CD8-positive, alpha-beta memory T cell (primary cell): ENCODE results near the gene SGK1. TPM values are rescaled to one million over a fixed set of nuclear protein-coding genes. Genes with fewer than 3 reads are reported as not detected.
A peak's percentile ranks its signal among the peaks of the same experiment; 100 is the strongest.
"Not testable (repeated sequence)": the region's sequence is repeated elsewhere in the genome, so short reads cannot be mapped to it uniquely, and the experiment has no call there.

ENCODE experiments used
- CTCF ChIA-PET: fragments of 350-600 bp; sonication (Branson Sonifier 250); formaldehyde crosslinking; loops from one replicate; lab custom pipeline; 2021; ENCODE audit warnings: antibody characterized with exemption; lab: Charles Lee
- POLR2A ChIA-PET: fragments of 350-600 bp; sonication (Branson Sonifier 250); formaldehyde crosslinking; loops from one replicate; lab custom pipeline; 2021; ENCODE audit warnings: antibody characterized with exemption; lab: Charles Lee
- DNase-seq, 5 donors: peaks; one replicate each; pipeline versions ENCODE4 v3.0.0 to v3.0.0-alpha.2; 2020 to 2022; ENCODE audit warnings: mixed read lengths in 1 of 5
- H3K27ac ChIP-seq: one replicate; pipeline ENCODE4 v1.7.0; 2013; ENCODE audit warnings: low read depth, mild to moderate bottlenecking, low read length, moderate library complexity
- H3K27me3 ChIP-seq: 2 replicates; pipeline ENCODE4 v1.7.0; 2013; ENCODE audit warnings: low read length, mild to moderate bottlenecking; ENCODE audit not compliant: insufficient read depth, poor library complexity, severe bottlenecking
- H3K36me3 ChIP-seq: 2 replicates; pipeline ENCODE4 v1.7.0; 2013; ENCODE audit warnings: mild to moderate bottlenecking, low read length, moderate library complexity; ENCODE audit not compliant: insufficient read depth
- H3K4me1 ChIP-seq: 2 replicates; pipeline ENCODE4 v1.7.0; 2013; ENCODE audit warnings: mild to moderate bottlenecking, low read length, moderate library complexity; ENCODE audit not compliant: insufficient read depth
- H3K4me3 ChIP-seq: 2 replicates; pipeline ENCODE4 v1.7.0; 2013; ENCODE audit warnings: mild to moderate bottlenecking, low read length
- H3K9me3 ChIP-seq: 2 replicates; pipeline ENCODE4 v1.7.0; 2013; ENCODE audit warnings: mild to moderate bottlenecking, low read length
- H3K27ac Mint-ChIP-seq, 8 donors: one replicate each; pipeline ENCODE4 v1.8.0; 2020 to 2021; ENCODE audit warnings: mixed read lengths in 8 of 8, mild to moderate bottlenecking in 6 of 8, inconsistent platforms in 3 of 8, moderate library complexity in 3 of 8
- H3K27me3 Mint-ChIP-seq, 2 donors: one replicate each; pipeline ENCODE4 v1.8.0; 2020 to 2021; ENCODE audit warnings: mixed read lengths in 2 of 2, mild to moderate bottlenecking in 1 of 2, moderate library complexity in 1 of 2
- H3K36me3 Mint-ChIP-seq, 3 donors: one replicate each; pipeline ENCODE4 v1.8.0; 2020 to 2021; ENCODE audit warnings: mixed read lengths in 3 of 3, inconsistent platforms in 1 of 3, mild to moderate bottlenecking in 1 of 3
- H3K4me1 Mint-ChIP-seq, 3 donors: one replicate each; pipeline ENCODE4 v1.8.0; 2020 to 2021; ENCODE audit warnings: mixed read lengths in 3 of 3, inconsistent platforms in 1 of 3, mild to moderate bottlenecking in 1 of 3
- H3K4me3 Mint-ChIP-seq, 7 donors: one replicate each; pipeline ENCODE4 v1.8.0; 2020 to 2021; ENCODE audit warnings: mixed read lengths in 7 of 7, mild to moderate bottlenecking in 6 of 7, moderate library complexity in 4 of 7, inconsistent platforms in 2 of 7
- H3K9me3 Mint-ChIP-seq, 5 donors: one replicate each; pipeline ENCODE4 v1.8.0; 2020 to 2022; ENCODE audit warnings: mixed read lengths in 5 of 5, mild to moderate bottlenecking in 3 of 5, moderate library complexity in 2 of 5, inconsistent platforms in 1 of 5
- polyA plus RNA-seq: library from polyadenylated mRNA; unstranded; fragments of 300-500 nt; fragmentation: Illumina TruSeq; gene quantifications from one replicate; pipeline ENCODE4 v1.2.3, GENCODE V29; 2021
- total RNA-seq, 2 experiments: library from RNA; stranded (reverse); gene quantifications; one replicate each; pipeline ENCODE4 v1.2.3, GENCODE V29; 2021

The SGK1 gene
- total and polyA plus RNA-seq, 3 experiments from 2014 or later, result 3.8 to 36.7 (median 36.5) TPM

DNA sequence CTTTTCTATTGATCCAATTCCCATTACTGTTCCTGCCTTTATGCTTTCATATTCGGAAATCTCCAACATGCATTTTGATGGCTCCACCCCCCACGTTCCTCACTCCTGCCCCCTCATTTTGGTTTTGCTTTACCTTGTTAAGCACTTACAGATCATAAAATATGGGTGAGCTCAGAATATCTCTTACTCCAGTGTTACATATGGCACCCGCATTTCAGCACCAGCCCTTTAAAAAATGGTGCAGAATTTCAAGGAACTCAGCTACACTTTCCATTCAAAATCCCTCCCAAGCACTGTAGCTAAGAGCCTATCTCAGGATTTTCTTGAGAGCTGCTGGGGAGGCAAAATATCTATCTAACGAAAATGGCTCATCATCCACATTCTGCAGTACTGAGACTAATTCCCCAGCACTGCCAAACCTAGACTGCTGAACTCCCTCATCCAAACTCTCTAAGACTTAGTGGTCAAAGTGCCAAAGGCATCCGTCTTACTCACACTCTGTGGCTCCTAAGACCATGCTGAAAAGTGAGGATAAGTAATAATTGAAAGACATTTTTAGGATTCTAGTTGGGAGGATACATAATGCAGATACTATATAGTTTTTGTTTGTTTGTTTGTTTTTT is 7.8 kb downstream of the SGK1 start:
- no peak for DNase-seq
- H3K9me3 ChIP-seq, result no peaks in the 10 kb centered on the region
- CTCF ChIA-PET, result interaction anchor here (1.0 kb wide), 1 partner anchor 129 kb away, joined by 3 read pairs; no protein-coding TSS in a partner anchor
- no peak overlapping the region for H3K4me3 Mint-ChIP-seq
- POLR2A ChIA-PET, result no interaction called here
- no peaks in the 10 kb centered on the region for H3K9me3 Mint-ChIP-seq
- no peaks in the 10 kb centered on the region for H3K27me3 ChIP-seq
- peaks cover 0 to 8% (median 3%) of the 10 kb centered on the region in 3 donors for H3K4me1 Mint-ChIP-seq
- H3K4me3 ChIP-seq, result no peak overlapping the region
- H3K36me3 Mint-ChIP-seq, result no peaks in the 10 kb centered on the region
- no peaks in the 10 kb centered on the region for H3K4me1 ChIP-seq
- no peaks in the 10 kb centered on the region for H3K36me3 ChIP-seq
- no peak overlapping the region for H3K27ac ChIP-seq
- H3K27me3 Mint-ChIP-seq, result peaks cover 2 to 10% of the 10 kb centered on the region in 2 donors
- H3K27ac Mint-ChIP-seq, result no peak overlapping the region

DNA sequence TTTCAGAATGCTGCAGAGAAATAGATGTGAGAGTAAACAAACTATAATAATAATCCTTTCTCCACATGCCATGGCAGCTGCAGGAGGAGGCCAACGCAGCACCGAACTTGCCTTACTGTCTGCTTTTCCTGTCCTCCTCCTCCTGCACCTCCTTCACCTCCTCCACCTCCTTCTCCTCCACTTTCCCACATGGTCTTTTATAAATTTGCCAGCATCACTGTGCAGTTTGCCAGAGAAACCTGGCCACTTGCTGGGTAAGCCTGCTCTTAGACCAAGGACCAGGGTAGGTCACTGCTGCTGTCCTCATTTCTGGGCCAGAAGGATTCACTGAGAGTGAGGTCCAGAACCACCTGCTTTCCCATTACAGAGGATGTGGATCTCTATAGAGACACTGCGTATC is 8.7 kb downstream of the SGK1 start:
- H3K27ac Mint-ChIP-seq, result peak overlapping the region in 1 of 8 donors; percentile 63

DNA sequence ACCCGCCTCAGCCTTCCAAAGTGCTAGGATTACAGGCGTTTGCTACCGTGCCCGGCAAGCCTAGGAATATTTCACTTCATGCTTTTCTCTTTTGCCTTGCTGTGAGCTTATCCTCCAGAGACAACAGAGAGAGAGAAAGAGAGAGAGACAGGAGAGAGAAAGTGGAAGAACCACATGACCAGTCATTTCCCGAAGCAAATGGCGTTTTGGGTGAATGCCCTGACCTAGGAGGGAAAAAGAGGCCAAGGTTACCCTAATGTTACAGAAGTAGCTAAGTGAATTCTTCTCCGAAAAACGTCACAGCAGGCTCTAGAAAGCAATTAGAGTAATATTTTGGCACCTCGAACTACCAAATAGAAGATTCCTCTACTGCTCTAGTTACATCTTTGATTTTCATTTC is 9.1 kb downstream of the SGK1 start:
- H3K4me3 Mint-ChIP-seq, result no peak overlapping the region
- POLR2A ChIA-PET, result no interaction called here
- H3K4me3 ChIP-seq, result no peak overlapping the region
- no peaks in the 10 kb centered on the region for H3K36me3 ChIP-seq
- H3K27me3 Mint-ChIP-seq, result peaks cover 2 to 10% of the 10 kb centered on the region in 2 donors
- H3K27ac Mint-ChIP-seq, result no peak overlapping the region
- no peaks in the 10 kb centered on the region for H3K27me3 ChIP-seq
- H3K36me3 Mint-ChIP-seq, result no peaks in the 10 kb centered on the region
- H3K9me3 ChIP-seq, result no peaks in the 10 kb centered on the region
- peaks cover 0 to 8% (median 3%) of the 10 kb centered on the region in 3 donors for H3K4me1 Mint-ChIP-seq
- H3K9me3 Mint-ChIP-seq, result no peaks in the 10 kb centered on the region
- no peaks in the 10 kb centered on the region for H3K4me1 ChIP-seq
- CTCF ChIA-PET, result no interaction called here
- no peak overlapping the region for H3K27ac ChIP-seq
- no peak for DNase-seq

More for the DNA sequence above, 8.7 kb downstream of the SGK1 start:
- Histone ChIP-seq H3K4me1 (no peaks in the 10 kb centered on the region), H3K9me3 (no peaks in the 10 kb centered on the region), H3K27me3 (no peaks in the 10 kb centered on the region), H3K36me3 (no peaks in the 10 kb centered on the region), H3K4me3 (no peak overlapping the region), H3K27ac (no peak overlapping the region)
- ChIA-PET CTCF (interaction anchor here (1.0 kb wide), 1 partner anchor 130 kb away, joined by 3 read pairs; no protein-coding TSS in a partner anchor), POLR2A (no interaction called here)
- peaks cover 0 to 8% (median 3%) of the 10 kb centered on the region in 3 donors for H3K4me1 Mint-ChIP-seq
- no peaks in the 10 kb centered on the region for H3K36me3 Mint-ChIP-seq
- peaks cover 2 to 10% of the 10 kb centered on the region in 2 donors for H3K27me3 Mint-ChIP-seq
- no peak for DNase-seq
- no peak overlapping the region for H3K4me3 Mint-ChIP-seq
- H3K9me3 Mint-ChIP-seq, result no peaks in the 10 kb centered on the region

DNA sequence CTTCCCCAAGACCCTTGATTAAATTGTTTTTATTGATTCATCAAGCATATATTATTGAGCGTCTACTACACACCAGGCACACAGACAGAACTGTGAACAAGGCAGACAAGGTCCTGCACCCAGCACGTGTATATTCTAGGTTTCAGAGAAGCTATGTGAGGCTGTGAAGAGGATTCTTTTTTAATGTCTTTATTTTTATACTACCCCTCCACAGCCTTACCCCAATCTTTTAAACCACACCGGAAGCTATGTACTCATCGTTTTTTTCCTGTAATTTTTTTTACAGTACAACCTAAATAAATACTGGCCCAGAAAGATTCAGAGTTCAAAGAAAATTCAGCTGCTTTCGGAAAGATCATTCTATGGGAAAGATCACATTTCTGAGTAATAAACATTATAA is 10.0 kb downstream of the SGK1 start:
- ChIA-PET POLR2A (no interaction called here), CTCF (no interaction called here)
- H3K27me3 ChIP-seq, result no peaks in the 10 kb centered on the region
- H3K4me3 ChIP-seq, result no peak overlapping the region
- no peak overlapping the region for H3K4me3 Mint-ChIP-seq
- no peaks in the 10 kb centered on the region for H3K9me3 Mint-ChIP-seq
- no peaks in the 10 kb centered on the region for H3K9me3 ChIP-seq
- H3K36me3 Mint-ChIP-seq, result no peaks in the 10 kb centered on the region
- peaks cover 0 to 8% (median 3%) of the 10 kb centered on the region in 3 donors for H3K4me1 Mint-ChIP-seq
- no peak for DNase-seq
- H3K36me3 ChIP-seq, result no peaks in the 10 kb centered on the region
- H3K27ac ChIP-seq, result no peak overlapping the region
- H3K27me3 Mint-ChIP-seq, result peaks cover 0 to 4% of the 10 kb centered on the region in 2 donors
- H3K27ac Mint-ChIP-seq, result peak overlapping the region in 1 of 8 donors; percentile 51
- no peaks in the 10 kb centered on the region for H3K4me1 ChIP-seq

DNA sequence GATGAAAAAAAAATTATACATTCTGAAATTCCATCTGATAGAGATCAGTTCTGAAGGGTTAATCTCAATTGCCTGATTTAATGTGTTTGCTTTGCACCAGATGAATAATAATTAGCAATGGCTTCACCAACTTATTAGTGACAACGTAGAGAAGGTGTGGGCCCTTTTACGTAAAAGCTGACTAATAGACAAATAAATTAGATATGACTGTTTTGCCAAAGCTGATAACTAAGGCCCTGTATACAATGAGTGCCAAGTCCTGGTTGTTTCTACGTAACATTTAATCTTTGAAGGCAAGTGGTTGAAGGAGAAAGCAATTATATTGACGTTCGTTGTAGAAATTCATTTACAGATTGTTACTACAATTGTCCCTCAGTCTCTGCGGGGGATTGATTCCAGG is 10.8 kb downstream of the SGK1 start:
- Histone ChIP-seq H3K27ac (no peak overlapping the region), H3K4me1 (no peaks in the 10 kb centered on the region), H3K9me3 (no peaks in the 10 kb centered on the region), H3K27me3 (no peaks in the 10 kb centered on the region), H3K4me3 (no peak overlapping the region), H3K36me3 (no peaks in the 10 kb centered on the region)
- no peaks in the 10 kb centered on the region for H3K36me3 Mint-ChIP-seq
- H3K27ac Mint-ChIP-seq, result no peak overlapping the region
- no peaks in the 10 kb centered on the region for H3K9me3 Mint-ChIP-seq
- no peak overlapping the region for H3K4me3 Mint-ChIP-seq
- DNase-seq, result no peak
- H3K4me1 Mint-ChIP-seq, result peaks cover 0 to 8% (median 3%) of the 10 kb centered on the region in 3 donors
- H3K27me3 Mint-ChIP-seq, result peaks cover 0 to 4% of the 10 kb centered on the region in 2 donors
- ChIA-PET CTCF (no interaction called here), POLR2A (no interaction called here)

DNA sequence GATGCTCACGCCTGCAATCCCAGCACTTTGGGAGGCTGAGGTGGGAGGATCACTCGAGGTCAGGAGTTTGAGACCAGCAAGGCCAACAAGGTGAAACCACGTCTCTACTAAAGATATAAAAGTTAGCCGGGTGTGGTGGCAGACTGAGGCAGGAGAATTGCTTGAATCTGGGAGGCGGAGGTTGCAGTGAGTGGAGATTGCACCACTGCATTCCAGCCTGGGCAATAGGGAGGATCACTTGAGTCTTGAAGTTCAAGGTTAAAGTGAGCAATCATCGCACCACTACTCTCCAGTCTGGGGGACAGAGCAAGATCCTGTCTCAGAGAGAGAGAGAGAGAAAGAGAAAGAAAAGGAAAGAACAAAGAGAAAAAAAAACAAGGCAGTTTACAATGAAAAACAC is 13.5 kb downstream of the SGK1 start:
- not testable (repeated sequence) for H3K36me3 Mint-ChIP-seq, H3K4me1 ChIP-seq
- peak overlapping the region in 1 of 8 donors; percentile 44 for H3K27ac Mint-ChIP-seq

DNA sequence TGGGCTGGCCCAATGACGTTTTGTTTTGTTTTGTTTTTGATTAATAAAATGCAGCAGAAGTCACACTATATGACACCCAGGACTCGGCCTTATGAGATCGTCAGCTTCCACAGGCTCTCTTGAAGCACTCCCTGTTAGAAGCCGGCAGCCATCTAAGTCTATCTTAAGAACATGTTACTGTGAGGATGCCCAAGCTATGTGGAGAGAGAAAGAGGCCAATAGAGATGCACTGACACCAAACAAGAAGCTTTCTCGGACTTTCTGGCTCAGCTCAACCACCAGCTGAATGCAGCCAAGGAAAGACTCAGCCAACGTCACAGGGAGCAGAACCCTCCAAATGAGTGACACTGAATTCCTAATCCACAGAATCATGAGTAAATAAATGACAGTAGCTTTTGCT is 14.0 kb downstream of the SGK1 start:
- H3K27ac Mint-ChIP-seq, result peak overlapping the region in 2 of 8 donors; percentile 58 to 60
- H3K27me3 ChIP-seq, result no peaks in the 10 kb centered on the region
- DNase-seq, result no peak
- no peaks in the 10 kb centered on the region for H3K36me3 Mint-ChIP-seq
- ChIA-PET POLR2A (no interaction called here), CTCF (no interaction called here)
- H3K4me3 Mint-ChIP-seq, result no peak overlapping the region
- H3K27ac ChIP-seq, result no peak overlapping the region
- H3K4me1 ChIP-seq, result no peaks in the 10 kb centered on the region
- peaks cover 0 to 8% (median 3%) of the 10 kb centered on the region in 3 donors for H3K4me1 Mint-ChIP-seq
- H3K36me3 ChIP-seq, result no peaks in the 10 kb centered on the region
- H3K9me3 Mint-ChIP-seq, result no peaks in the 10 kb centered on the region
- H3K9me3 ChIP-seq, result no peaks in the 10 kb centered on the region
- H3K27me3 Mint-ChIP-seq, result no peaks in the 10 kb centered on the region
- H3K4me3 ChIP-seq, result no peak overlapping the region

More for the DNA sequence above, 13.5 kb downstream of the SGK1 start:
- H3K27me3 Mint-ChIP-seq, CTCF ChIA-PET, H3K27ac ChIP-seq, H3K9me3 Mint-ChIP-seq, H3K36me3 ChIP-seq, H3K4me1 Mint-ChIP-seq, H3K9me3 ChIP-seq, DNase-seq, H3K27me3 ChIP-seq, POLR2A ChIA-PET, H3K4me3 ChIP-seq, H3K4me3 Mint-ChIP-seq: not testable (repeated sequence)

DNA sequence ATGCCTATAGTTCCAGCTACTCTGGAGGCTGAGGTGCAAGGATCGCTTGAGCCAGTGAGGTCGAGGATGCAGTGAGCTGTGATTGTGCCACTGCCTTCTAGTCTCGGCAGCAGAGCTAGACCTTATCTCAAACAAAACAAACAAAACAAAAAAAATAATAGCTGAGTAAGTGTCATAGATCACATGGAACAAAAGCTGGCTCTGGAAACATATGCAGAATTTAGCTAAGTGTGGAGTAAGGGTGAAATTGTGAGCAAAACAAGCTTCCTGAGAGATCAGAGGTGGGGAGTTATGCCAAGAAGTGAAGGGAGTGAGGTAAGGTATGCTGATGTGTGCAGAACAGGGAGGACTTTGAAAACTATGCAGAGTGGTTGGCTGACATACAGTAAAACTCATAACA is 18.7 kb downstream of the SGK1 start:
- H3K27me3 Mint-ChIP-seq, result no peaks in the 10 kb centered on the region
- no peak overlapping the region for H3K27ac Mint-ChIP-seq
- no peaks in the 10 kb centered on the region for H3K4me1 Mint-ChIP-seq
- Histone ChIP-seq H3K4me1 (no peaks in the 10 kb centered on the region), H3K36me3 (no peaks in the 10 kb centered on the region), H3K4me3 (no peak overlapping the region), H3K27me3 (no peaks in the 10 kb centered on the region), H3K9me3 (no peaks in the 10 kb centered on the region), H3K27ac (no peak overlapping the region)
- ChIA-PET CTCF (no interaction called here), POLR2A (interaction anchor here (1.0 kb wide), 1 partner anchor 9 kb away, joined by 3 read pairs; no protein-coding TSS in a partner anchor)
- DNase-seq, result no peak
- H3K4me3 Mint-ChIP-seq, result no peak overlapping the region
- H3K9me3 Mint-ChIP-seq, result no peaks in the 10 kb centered on the region
- no peaks in the 10 kb centered on the region for H3K36me3 Mint-ChIP-seq
